Endothelial cell (in vitro differentiated cells): Measurements from ENCODE around the gene SPATS2L. TPM values are rescaled to one million over a fixed set of nuclear protein-coding genes. Genes with fewer than 3 reads are reported as not detected.

Source experiments
- DNase-seq: peaks from one replicate; pipeline ENCODE4 v3.0.0; 2021; ENCODE audit warnings: low spot score
- H3K27ac Mint-ChIP-seq: one replicate; pipeline ENCODE4 v1.8.0; 2021; ENCODE audit warnings: mixed read lengths, inconsistent platforms; ENCODE audit not compliant: unreplicated experiment
- H3K27me3 Mint-ChIP-seq: one replicate; pipeline ENCODE4 v1.8.0; 2021; ENCODE audit warnings: mild to moderate bottlenecking, moderate library complexity, mixed read lengths, inconsistent platforms; ENCODE audit not compliant: unreplicated experiment
- H3K36me3 Mint-ChIP-seq: one replicate; pipeline ENCODE4 v1.8.0; 2021; ENCODE audit warnings: mild to moderate bottlenecking, low read depth, mixed read lengths, inconsistent platforms; ENCODE audit not compliant: unreplicated experiment
- H3K4me1 Mint-ChIP-seq: one replicate; pipeline ENCODE4 v1.8.0; 2021; ENCODE audit warnings: mild to moderate bottlenecking, mixed read lengths, inconsistent platforms; ENCODE audit not compliant: unreplicated experiment
- H3K4me3 Mint-ChIP-seq: one replicate; pipeline ENCODE4 v1.8.0; 2021; ENCODE audit warnings: mild to moderate bottlenecking, mixed read lengths, inconsistent platforms; ENCODE audit not compliant: unreplicated experiment
- H3K9me3 Mint-ChIP-seq: one replicate; pipeline ENCODE4 v1.8.0; 2021; ENCODE audit warnings: mixed read lengths, inconsistent platforms; ENCODE audit not compliant: unreplicated experiment
- total RNA-seq: library from RNA; stranded (reverse); fragmentation: NEBNext Ultra II Directional; extraction: Animal tissue kit (Norgen Biotek cat#: 25700); gene quantifications from one replicate; pipeline ENCODE4 v1.2.1, GENCODE V29; 2021; ENCODE audit not compliant: unreplicated experiment
- TF ChIP-seq, protein P1 (sequence below): fragments of 200-600 bp; sonication (generic); IDR thresholded peaks from one replicate; pipeline ENCODE4 v1.5.0; 2021; ENCODE audit warnings: antibody characterized with exemption; ENCODE audit not compliant: unreplicated experiment

The SPATS2L gene
- total RNA-seq, 1 donor from 2014 or later = 72.9 TPM

DNA sequence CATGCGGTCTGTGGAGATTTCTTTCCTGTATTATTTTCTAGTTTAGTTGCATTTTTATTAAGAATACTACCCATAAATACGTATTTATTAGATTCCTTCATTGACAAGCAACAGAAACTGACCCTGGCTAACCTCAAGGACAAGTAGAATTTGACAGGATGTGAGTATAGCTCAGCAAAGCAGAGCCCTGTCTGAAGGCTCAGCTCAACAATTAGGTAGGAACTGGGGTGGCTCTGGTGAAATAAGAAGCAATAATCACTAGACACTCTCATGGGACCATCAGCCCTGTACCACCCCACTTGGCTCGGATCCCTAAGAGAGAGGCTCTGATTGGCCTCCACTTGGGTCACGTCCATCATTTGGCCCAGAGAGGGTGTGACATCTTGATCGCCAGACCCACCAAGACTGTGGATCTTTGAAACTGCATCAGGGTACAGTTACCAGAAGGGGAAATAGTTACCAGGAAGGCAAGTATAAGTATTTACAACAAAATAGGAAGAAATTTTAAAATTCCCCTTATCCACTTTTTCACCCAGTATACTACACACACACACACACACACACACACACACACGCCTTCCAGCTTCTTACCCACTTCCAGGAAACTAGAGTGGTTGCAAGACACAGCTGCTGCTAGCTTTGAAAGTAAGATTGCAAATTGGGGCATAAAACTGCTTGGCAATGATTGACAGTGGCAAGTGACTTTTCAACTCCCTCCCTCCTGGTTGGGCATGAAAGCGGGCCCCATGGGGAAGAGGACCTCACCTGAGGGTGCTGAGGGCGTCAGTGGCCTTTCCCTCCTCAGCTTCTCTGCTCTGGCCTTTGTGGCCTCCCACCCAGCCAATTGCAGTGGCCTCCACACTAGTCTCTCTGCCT lies 161.6 kb downstream of the SPATS2L start:
- Mint-ChIP-seq H3K27ac (no peak overlapping the region), H3K4me1 (no peaks in the 10 kb centered on the region), H3K36me3 (peaks cover 52% of the 10 kb centered on the region), H3K4me3 (peak overlapping the region; percentile 26), H3K9me3 (no peaks in the 10 kb centered on the region), H3K27me3 (peaks cover 3% of the 10 kb centered on the region)
- TF ChIP-seq, protein P1, sequence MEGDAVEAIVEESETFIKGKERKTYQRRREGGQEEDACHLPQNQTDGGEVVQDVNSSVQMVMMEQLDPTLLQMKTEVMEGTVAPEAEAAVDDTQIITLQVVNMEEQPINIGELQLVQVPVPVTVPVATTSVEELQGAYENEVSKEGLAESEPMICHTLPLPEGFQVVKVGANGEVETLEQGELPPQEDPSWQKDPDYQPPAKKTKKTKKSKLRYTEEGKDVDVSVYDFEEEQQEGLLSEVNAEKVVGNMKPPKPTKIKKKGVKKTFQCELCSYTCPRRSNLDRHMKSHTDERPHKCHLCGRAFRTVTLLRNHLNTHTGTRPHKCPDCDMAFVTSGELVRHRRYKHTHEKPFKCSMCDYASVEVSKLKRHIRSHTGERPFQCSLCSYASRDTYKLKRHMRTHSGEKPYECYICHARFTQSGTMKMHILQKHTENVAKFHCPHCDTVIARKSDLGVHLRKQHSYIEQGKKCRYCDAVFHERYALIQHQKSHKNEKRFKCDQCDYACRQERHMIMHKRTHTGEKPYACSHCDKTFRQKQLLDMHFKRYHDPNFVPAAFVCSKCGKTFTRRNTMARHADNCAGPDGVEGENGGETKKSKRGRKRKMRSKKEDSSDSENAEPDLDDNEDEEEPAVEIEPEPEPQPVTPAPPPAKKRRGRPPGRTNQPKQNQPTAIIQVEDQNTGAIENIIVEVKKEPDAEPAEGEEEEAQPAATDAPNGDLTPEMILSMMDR = no peak
- DNase-seq = no peak

DNA sequence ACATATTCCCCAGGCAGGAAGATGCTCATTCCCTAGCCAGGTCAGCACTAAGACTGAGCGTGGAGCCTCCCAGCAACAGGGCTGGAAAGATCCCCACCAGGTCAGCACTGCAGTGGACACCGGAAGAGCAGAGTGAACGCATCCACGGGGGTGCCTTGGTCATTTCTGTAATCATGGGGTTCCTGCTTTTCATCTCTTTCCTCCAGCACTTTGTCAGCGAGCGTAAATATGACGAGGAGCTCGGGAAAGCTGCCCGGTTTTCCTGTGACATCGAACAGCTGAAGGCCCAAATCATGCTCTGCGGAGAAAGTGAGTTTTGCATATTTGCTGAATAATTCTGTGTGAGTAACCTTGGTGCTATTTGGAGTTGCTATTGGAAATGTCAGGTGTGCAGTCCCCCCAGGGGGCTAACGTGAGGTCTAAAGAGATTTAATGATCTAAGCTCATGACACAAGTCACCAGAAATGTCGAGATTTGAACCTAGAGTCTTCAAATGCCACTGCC lies 163.3 kb downstream of the SPATS2L start:
- DNase-seq = no peak
- TF ChIP-seq, protein P1 = no peak
- no peaks in the 10 kb centered on the region for H3K9me3 Mint-ChIP-seq
- peaks cover 58% of the 10 kb centered on the region for H3K36me3 Mint-ChIP-seq
- H3K4me3 Mint-ChIP-seq = no peak overlapping the region
- H3K27me3 Mint-ChIP-seq = peaks cover 3% of the 10 kb centered on the region
- no peak overlapping the region for H3K27ac Mint-ChIP-seq
- no peaks in the 10 kb centered on the region for H3K4me1 Mint-ChIP-seq

DNA sequence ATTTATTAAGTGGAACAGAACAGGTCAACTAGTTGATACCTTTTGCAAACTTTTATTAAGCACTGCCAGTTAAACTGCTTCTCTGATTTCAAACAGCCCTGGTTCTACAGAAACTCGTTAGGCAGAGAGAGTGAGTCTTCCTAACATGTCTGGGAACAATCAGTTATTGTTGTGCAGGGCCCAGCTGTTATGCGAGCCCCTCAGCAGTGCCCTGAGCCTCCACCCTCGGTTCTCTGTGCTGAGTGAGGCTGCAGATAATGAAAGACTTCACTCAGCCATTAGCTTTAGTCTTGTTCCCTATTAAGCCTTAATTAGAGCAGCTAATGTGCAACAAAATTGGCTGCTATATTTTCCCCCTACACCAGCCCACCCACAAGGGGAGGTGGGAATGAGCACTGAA lies 163.7 kb downstream of the SPATS2L start:
- Mint-ChIP-seq H3K27me3 (peaks cover 3% of the 10 kb centered on the region), H3K4me3 (no peak overlapping the region), H3K4me1 (no peaks in the 10 kb centered on the region), H3K27ac (no peak overlapping the region), H3K9me3 (no peaks in the 10 kb centered on the region), H3K36me3 (peaks cover 59% of the 10 kb centered on the region)
- TF ChIP-seq, protein P1 = no peak
- no peak for DNase-seq

DNA sequence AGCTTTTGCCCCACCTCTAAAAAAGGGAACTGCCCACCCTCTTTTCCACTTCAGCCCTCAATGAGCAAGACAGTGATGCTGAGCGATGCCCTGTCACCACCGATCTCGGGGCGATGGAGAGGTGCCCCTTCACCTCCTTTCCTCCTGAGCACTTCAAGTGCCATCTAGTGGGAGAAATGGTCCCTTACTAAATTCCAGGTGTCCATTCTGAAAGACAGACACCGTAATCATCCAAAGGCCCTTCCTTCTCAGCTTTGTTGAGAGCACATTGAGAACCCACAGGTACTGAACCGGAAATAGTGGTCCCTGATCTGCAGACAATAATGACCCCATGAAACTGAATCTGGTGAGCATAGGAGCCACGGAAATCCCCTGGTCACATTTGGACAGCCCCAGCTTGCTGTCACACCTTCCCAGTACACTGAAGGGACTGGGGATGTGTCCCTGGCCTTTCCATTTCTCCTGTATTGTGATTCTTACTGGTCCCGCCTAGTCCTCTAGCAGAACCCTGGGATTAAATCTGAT lies 164.9 kb downstream of the SPATS2L start:
- no peak for DNase-seq
- H3K4me3 Mint-ChIP-seq = no peak overlapping the region
- H3K27ac Mint-ChIP-seq = no peak overlapping the region
- TF ChIP-seq, protein P1 = peak; percentile 35
- peaks cover 65% of the 10 kb centered on the region for H3K36me3 Mint-ChIP-seq
- no peaks in the 10 kb centered on the region for H3K27me3 Mint-ChIP-seq
- no peaks in the 10 kb centered on the region for H3K4me1 Mint-ChIP-seq
- H3K9me3 Mint-ChIP-seq = no peaks in the 10 kb centered on the region
